Endometrium (tissue), 2 donors: Measurements from ENCODE around the gene SIPA1L3.

Source experiments
- FAIRE-seq: peaks from 2 replicates; lab custom pipeline; 2012; peaks lifted over from hg19 to GRCh38; lab: Jason Lieb, UNC
- donor health status: control.
- donor health status: control.

Gene SIPA1L3

DNA sequence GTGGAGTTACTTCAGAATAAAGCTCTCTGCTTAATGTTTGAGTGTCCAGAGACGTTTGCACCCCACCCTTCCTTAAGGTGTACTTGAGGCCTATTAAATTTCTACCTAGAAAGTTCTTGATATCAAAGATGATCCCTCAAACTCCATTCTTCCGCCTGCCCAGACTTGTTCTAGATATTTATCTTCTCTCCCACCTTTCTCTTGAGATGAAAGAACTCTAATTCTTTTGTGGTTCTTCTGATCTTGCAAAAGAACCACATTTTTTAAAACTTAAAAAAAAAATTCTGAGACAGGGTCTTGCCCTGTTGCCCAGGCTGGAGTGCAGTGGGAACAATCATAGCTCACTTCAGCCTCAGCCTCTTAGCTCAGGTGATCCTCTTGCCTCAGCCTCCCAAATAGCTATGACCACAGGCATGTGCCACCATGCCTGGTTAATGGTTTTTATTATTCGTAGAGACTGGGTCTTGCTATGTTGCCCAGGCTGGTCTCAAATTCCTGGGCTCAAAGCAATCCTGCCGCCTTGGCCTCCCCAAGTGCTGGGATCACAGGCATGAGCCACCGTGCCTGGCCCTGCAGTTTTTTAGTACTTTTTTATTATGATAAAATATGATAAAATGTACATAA, 94.3 kb downstream of the SIPA1L3 start:
- FAIRE-seq: no peak

GRCh38 chr19:38003438-38004185, 96.6 kb downstream of the SIPA1L3 start:
- no peak for FAIRE-seq

- FAIRE-seq: no peak
Measured at GRCh38 chr19:38004186-38004520, 97.1 kb downstream of the SIPA1L3 start.

DNA sequence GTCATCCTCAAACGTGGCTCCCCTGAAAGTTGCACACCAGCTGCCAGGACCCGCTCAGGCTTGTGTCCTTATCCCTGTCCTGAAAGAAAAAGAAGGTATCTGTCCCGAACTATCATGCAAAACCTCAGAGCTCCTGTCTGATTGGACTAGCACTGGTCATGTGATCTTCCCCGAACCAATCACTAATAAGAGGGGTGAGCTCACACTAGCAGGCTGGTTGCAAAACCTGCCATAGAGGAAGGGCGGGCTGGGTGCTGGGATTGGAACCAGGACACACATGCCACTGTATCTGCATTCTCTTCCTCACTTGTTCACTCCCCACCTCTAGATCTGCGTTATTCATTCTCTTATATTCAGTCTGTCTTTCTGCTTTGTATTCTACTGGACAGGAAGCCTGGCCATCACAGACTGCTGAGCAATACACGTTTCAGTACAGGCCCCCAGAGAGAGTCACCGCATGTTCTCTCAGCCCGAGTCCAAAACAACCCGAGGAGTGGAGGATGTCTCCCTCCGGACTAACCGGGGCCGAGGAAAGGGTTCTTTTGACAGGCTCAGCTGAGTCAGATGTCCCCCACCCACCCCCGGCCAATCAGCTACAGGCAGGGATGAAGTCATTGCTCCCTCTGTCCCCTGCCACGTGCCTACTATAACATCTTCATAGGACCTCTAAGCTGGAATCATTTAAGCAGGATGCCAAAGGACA, 97.7 kb downstream of the SIPA1L3 start:
- FAIRE-seq: peak; percentile 89

GRCh38 chr19:38005224-38005614, 98.2 kb downstream of the SIPA1L3 start:
- no peak for FAIRE-seq

- no peak for FAIRE-seq
Measured at GRCh38 chr19:38006361-38007045, 99.5 kb downstream of the SIPA1L3 start.

DNA sequence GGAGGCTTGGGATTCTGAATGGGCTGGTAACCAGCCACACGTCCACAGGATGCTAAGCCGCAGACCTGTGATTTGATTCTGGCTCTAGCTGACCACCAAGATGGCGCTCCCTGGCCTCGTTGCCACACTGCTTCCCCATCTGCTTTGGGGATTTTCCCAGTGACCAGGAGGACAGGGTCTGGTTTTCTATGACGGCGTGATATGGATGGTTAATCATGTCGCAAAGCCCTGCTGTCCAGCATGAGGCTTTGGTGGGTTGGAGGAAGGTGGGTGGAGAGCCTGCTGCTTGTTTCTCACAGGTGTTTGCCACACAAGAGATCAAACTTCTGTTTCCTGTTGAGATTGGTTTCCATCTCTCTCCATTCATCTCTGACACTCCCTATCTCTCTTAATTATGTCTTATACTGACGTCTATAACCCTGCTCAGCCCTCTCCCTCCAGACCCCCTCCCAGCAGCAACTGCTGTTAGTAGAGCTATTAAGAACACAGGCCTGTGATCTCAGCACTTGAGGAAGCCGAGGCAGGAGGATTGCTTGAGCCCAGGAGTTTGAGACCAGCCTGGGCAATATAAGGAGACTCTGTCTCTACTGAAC, 102.7 kb downstream of the SIPA1L3 start:
- FAIRE-seq: no peak

DNA sequence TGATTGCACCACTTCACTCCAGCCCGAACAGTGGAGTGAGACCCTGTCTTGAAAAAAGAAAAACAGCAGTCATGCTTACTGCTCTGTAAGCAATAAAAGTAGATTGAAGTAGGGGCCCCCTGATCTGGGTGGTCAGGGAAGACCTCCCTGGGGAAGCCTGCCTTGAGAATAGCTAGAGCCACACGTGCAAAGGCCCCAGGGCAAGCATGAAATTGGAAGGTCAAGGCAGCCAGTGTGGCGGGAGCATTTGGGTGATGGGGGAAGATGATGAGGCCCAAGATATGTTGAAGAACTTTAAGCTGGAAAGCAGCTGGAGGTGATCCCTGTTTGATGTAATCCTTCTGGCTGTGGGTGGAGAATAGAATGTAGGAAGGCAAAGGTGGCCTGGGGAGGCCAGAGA, 104.4 kb downstream of the SIPA1L3 start:
- no peak for FAIRE-seq

DNA sequence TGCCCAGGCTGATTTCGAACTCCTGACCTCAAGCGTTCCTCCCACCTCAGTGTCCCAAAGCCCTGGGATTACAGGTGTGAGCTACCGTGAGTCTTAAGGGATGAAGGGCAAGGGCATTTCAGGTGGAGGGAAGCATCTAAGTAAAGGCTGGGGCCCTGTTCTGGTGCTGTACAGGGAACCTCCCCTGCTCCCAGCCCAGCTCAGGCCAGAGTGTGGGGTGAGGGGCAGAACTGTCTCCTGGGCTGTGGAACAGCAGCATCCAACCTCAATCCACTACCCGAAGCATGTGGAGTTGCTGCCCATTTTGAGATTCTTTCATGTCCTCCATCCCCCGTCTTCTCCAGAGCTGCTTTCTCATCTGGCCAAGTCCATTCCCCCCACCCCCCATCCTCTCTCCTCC, 105.3 kb downstream of the SIPA1L3 start:
- no peak for FAIRE-seq

DNA sequence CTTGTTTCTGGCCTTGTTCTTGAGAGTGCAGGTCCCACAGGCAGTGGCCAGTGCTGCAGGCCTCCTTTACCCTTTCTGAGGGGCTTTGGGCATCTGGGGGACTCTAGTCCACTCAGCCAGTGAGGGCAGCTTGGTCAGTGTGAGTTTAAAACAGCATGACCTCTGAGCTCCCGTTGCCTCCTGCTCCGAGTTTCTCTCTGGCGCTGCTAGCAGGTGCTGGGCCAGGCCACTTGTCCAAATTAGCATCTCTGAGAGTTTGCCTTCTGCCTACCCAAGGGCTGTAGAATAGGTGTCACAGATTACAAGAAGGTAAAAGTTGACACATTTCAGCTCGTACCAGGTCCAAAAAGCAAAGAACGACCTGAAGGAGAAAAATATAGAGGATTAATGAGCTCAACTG, 105.9 kb downstream of the SIPA1L3 start:
- no peak for FAIRE-seq

DNA sequence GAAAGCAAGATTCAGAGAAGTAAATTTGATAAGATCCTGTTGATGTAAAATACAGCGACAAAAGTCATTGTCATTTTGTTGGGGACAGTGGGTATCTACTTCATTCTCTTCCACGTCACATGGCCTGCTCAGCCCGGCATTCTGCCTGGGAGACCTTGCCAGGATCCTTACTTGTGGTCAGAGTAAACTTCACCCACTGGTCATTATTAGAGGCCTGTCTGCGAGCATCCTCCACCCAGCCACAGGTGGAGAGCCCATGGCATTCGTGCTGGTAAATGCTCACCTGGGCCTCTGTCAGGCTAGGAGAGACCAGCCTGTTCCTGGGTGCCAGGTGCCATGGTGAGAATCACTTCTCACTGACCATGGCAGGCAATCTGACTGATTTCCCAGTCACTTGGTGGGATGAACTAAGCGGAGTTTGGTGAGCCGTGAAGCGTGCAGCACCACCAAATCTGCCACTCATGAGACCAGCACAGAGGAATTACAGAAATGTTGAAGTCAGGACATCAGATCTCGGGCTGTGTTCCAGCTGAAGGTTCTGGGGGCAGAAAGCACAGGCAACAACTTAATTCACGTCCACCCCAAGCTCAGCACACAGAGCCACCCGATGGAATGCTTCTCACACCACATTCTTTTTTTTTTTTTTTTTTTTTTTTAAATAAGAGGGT, 107.0 kb downstream of the SIPA1L3 start:
- no peak for FAIRE-seq

- FAIRE-seq: no peak
Measured at GRCh38 chr19:38015216-38015615, 108.2 kb downstream of the SIPA1L3 start.

- no peak for FAIRE-seq
Measured at GRCh38 chr19:38015761-38016160, 108.8 kb downstream of the SIPA1L3 start.

DNA sequence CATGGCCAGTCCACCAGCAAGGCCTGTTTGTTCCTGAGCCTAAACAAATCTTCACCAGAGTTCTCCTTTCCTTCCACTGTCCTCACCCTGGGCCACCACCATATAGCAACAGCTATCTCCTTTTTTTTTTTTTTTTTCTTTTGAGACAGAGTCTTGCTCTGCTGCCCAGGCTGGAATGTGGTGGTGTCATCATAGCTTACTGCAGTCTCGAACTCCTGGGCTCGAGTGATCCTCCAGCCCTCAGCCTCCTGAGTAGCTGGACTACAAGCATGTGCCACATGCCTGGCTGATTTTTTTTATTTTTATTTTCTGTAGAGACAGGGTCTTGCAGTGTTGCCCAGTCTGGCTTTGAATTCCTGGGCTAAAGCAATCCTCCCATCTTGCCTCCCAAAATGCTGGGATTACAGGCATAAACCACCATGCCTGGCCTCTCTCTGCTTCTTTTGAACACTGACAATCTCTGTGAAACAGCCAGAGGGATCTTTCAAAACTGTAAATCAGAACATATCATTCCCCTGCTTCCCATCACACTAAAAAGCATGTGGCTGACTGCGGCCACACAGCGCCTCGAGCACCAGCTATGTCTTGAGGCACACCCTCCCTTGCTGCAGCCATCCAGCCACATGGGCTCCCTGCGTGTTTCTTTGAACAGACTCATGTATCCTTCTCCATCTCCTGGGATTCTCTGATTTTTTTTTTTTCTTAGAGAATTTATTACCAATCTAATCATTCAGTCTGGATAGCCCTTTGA, 110.6 kb downstream of the SIPA1L3 start:
- FAIRE-seq: no peak

- FAIRE-seq: no peak
Measured at GRCh38 chr19:38018694-38019395, 111.8 kb downstream of the SIPA1L3 start.

GRCh38 chr19:38019396-38019724, 112.4 kb downstream of the SIPA1L3 start:
- no peak for FAIRE-seq

DNA sequence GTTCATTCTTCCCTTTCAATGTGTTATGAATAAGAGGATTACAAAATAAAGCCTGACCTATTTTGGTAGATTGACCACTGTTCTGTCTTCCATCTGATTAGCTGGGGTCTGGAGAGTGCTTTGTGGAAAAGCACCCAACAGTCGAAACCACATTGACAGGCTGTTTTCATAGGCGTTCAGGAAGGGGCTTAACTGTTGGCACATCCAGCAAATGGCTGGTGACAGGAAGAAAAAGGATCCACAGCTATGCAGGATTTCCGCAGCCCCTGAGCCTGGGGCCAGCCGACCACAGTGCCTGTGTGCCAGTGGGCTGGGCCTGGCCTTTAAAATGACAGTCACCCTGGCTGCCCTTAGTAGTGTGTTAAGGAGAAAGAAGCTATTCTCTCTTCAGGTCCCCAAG, 113.3 kb downstream of the SIPA1L3 start:
- FAIRE-seq: no peak

DNA sequence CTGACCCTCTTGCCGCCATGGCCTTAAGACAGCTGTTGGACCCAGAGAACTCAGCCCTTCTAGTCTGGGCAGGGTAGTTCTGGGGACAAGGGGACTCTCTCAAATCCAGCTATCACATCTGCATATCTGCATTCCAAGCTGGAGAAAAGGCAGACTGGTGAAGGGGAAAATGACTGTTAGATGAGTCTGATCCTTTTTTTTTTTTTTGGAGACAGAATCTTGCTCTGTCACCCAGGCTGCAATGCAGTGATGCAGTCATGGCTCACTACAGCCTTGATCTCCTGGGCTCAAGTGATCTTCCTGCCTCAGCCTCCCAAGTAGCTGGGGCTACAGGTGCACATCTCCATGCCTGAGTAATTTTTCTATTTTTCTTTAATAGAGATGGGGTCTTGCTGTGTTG, 114.3 kb downstream of the SIPA1L3 start:
- FAIRE-seq: no peak

- FAIRE-seq: no peak
Measured at GRCh38 chr19:38022791-38023670, 116.0 kb downstream of the SIPA1L3 start.
